C4-2B (cell line): Measurements from ENCODE around the gene BSND.

Source experiments
- H3K27ac ChIP-seq: fragments of 450-650 bp; 2 replicates; pipeline ENCODE4 v1.5.1; 2017
- ZFX ChIP-seq: fragments of 450-650 bp; IDR thresholded peaks from 2 replicates; pipeline ENCODE4 v1.6.1; 2017
- TF ChIP-seq, protein P1 (sequence below): fragments of 450-650 bp; conservative IDR thresholded peaks from 2 replicates; pipeline ENCODE4 v1.5.1; 2017; ENCODE audit warnings: mild to moderate bottlenecking

The BSND gene

GRCh38 chr1:55046871-55047270, 48.1 kb downstream of the BSND start:
- TF ChIP-seq, protein P1, sequence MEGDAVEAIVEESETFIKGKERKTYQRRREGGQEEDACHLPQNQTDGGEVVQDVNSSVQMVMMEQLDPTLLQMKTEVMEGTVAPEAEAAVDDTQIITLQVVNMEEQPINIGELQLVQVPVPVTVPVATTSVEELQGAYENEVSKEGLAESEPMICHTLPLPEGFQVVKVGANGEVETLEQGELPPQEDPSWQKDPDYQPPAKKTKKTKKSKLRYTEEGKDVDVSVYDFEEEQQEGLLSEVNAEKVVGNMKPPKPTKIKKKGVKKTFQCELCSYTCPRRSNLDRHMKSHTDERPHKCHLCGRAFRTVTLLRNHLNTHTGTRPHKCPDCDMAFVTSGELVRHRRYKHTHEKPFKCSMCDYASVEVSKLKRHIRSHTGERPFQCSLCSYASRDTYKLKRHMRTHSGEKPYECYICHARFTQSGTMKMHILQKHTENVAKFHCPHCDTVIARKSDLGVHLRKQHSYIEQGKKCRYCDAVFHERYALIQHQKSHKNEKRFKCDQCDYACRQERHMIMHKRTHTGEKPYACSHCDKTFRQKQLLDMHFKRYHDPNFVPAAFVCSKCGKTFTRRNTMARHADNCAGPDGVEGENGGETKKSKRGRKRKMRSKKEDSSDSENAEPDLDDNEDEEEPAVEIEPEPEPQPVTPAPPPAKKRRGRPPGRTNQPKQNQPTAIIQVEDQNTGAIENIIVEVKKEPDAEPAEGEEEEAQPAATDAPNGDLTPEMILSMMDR = no peak
- TF ChIP-seq ZFX = no peak
- no peak overlapping the region for H3K27ac ChIP-seq

DNA sequence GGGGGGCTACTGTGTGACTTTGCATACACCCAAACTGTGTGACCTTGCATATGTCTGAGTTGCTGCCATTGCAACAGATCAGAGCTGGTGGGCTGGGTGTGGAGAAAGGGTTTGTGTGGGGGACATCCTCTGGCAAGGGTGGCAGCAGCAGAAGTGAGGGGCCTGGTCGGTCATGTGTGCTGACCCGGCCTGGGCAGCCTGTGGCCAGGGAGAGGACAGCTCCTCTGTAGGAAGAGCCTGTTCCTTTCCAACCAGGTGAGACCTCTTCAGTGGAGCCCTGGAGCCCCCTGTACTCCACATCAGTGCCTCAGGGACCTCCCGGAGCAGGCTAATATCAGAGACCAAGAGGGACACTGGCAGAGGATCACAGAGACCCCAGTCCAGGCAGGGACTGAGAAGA, 48.9 kb downstream of the BSND start:
- no peak overlapping the region for H3K27ac ChIP-seq
- TF ChIP-seq, protein P1 = no peak
- TF ChIP-seq ZFX = no peak

- peak overlapping the region; percentile 20; the same call in 1 of the 2 replicates for H3K27ac ChIP-seq
These were observed 49.9 kb downstream of the BSND start for GRCh38 chr1:55048453-55049270.

DNA sequence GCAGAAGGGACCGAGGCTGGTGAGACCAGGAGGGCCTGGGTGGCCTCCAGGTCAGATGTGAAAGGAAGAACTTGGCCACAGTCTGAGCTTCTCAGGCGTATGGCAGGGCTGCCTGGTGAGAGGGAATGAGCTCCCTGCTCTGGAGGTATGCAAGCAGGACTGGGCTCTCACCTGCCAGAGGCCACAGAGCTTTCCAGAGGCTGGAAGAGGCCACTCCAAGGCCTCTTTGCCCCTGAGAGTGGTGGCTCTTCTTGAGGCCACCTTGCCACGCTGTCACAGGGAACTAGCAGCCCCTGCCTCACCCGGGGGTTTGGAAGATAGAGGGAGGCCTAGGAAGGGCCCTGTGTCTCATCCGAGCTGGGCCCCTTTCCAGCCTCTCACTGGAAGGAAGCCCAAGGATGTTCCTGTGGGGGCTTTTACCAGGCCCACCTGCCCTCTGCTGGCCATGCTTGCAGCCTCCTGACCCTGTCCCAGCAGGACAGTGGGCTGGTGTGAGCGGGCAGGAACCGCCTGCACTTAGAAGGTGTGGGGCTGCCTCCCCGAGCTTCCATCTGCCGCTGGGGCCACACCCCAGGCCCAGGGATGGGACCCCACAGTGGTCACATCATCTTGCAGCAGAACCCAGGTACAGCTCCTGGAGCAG, 50.7 kb downstream of the BSND start:
- TF ChIP-seq ZFX = no peak
- H3K27ac ChIP-seq = peak overlapping the region; percentile 20

More at GRCh38 chr1:55048453-55049270, 49.9 kb downstream of the BSND start:
- TF ChIP-seq ZFX = no peak
- TF ChIP-seq, protein P1 = no peak

GRCh38 chr1:55049914-55050278, 51.2 kb downstream of the BSND start:
- peak overlapping the region; percentile 20 for H3K27ac ChIP-seq
- no peak for TF ChIP-seq ZFX
- TF ChIP-seq, protein P1 = no peak

DNA sequence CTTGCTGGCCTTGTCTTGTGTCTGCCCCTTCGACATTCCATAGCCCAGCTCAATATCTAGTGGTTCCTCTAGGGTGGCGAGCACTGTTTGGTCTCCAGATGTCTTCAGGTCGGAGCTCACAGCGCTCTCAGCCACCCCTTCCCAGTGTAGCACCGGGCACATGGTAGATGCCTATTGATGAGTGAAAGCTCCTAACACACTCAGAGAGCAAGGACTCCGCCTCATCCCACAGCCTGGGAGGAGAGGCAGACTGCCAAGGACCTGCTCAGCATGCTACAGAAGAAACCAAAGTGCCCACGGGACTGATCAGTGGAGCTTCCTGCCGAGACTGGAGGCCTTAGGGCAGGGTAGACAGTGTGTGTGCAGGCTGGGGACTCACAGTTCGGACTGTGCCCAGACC, 51.5 kb downstream of the BSND start:
- peak overlapping the region; percentile 20 for H3K27ac ChIP-seq
- TF ChIP-seq ZFX = no peak
- TF ChIP-seq, protein P1 = no peak

DNA sequence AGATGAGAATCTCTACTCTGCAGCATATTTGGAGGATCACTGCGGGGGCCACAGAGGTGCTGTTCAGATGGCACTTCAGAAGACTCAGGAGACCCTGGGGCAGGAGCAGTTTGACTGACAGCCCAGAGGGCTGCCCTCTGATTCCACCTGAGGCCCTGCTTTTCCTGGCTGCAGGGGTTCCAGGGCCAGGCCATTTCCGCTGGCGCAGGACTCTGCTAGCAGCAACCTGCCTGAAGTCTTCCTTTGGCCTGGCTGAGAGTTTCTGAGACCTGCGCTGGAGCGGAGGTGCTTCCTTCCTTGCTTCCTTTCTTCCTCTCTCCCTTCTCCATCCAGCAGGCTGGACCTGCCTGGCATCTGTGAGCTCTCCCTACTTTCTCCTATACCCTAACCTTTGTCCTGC, 52.4 kb downstream of the BSND start:
- no peak overlapping the region; the same call in 1 of the 2 replicates for H3K27ac ChIP-seq
- TF ChIP-seq, protein P1 = no peak
- TF ChIP-seq ZFX = no peak
